Thoracic aorta (tissue), 2 donors: ENCODE results near the gene MXRA8. TPM values are rescaled to one million over a fixed set of nuclear protein-coding genes. Genes with fewer than 3 reads are reported as not detected.

Experiments used
- ATAC-seq: fragments of 150-250 bp; one replicate; pipeline ENCODE4 v1.8.0; 2017; ENCODE audit warnings: low read depth; ENCODE audit not compliant: insufficient number of reproducible peaks, low FRiP score
- DNase-seq: peaks from one replicate; pipeline ENCODE4 v3.0.0-alpha.2; 2020; ENCODE audit warnings: low spot score
- H3K27ac ChIP-seq, 2 donors: fragments of 200-600 bp; sonication (generic); 1 replicate in 1 of 2; 2 replicates in 1 of 2; pipeline ENCODE4 v1.5.1; 2016; ENCODE audit warnings: mild to moderate bottlenecking in 2 of 2, moderate library complexity in 2 of 2
- H3K27me3 ChIP-seq: fragments of 200-600 bp; sonication (generic); replicated peaks from 2 replicates; pipeline ENCODE4 v1.6.0; 2016; ENCODE audit warnings: mild to moderate bottlenecking; ENCODE audit not compliant: insufficient read depth
- H3K36me3 ChIP-seq: fragments of 200-600 bp; sonication (generic); one replicate; pipeline ENCODE4 v1.5.1; 2016
- H3K4me1 ChIP-seq, 2 donors: fragments of 200-600 bp; sonication (generic); 1 replicate in 1 of 2; 2 replicates in 1 of 2; pipeline versions ENCODE4 v1.5.1 to v1.6.0; 2016; ENCODE audit warnings: low read depth in 2 of 2, mild to moderate bottlenecking in 1 of 2; ENCODE audit not compliant: control insufficient read depth in 1 of 2
- H3K4me3 ChIP-seq: fragments of 200-600 bp; sonication (generic); 2 replicates; pipeline ENCODE4 v1.5.1; 2016; ENCODE audit warnings: mild to moderate bottlenecking
- H3K9me3 ChIP-seq: fragments of 200-600 bp; sonication (generic); 2 replicates; pipeline ENCODE4 v1.5.1; 2016
- total RNA-seq, 2 donors: library from RNA; depleted of rRNA; stranded (reverse); fragments of >200 nt; gene quantifications; one replicate each; pipeline versions ENCODE4 v1.1.0 to v1.2.3, GENCODE V29; 2016
- TF ChIP-seq, protein P1 (sequence below): fragments of 200-600 bp; sonication (generic); IDR thresholded peaks from one replicate; pipeline ENCODE4 v1.5.1; 2019; ENCODE audit warnings: antibody characterized with exemption

Gene MXRA8
- total RNA-seq, 2 donors from 2014 or later, result 239 to 326 TPM

- TF ChIP-seq, protein P1, sequence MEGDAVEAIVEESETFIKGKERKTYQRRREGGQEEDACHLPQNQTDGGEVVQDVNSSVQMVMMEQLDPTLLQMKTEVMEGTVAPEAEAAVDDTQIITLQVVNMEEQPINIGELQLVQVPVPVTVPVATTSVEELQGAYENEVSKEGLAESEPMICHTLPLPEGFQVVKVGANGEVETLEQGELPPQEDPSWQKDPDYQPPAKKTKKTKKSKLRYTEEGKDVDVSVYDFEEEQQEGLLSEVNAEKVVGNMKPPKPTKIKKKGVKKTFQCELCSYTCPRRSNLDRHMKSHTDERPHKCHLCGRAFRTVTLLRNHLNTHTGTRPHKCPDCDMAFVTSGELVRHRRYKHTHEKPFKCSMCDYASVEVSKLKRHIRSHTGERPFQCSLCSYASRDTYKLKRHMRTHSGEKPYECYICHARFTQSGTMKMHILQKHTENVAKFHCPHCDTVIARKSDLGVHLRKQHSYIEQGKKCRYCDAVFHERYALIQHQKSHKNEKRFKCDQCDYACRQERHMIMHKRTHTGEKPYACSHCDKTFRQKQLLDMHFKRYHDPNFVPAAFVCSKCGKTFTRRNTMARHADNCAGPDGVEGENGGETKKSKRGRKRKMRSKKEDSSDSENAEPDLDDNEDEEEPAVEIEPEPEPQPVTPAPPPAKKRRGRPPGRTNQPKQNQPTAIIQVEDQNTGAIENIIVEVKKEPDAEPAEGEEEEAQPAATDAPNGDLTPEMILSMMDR, result no peak
- peak overlapping the region; percentile 79 for H3K4me3 ChIP-seq
- no peak for ATAC-seq
- peaks cover 28 to 54% of the 10 kb centered on the region in 2 donors for H3K4me1 ChIP-seq
- H3K27me3 ChIP-seq, result no peaks in the 10 kb centered on the region
- no peaks in the 10 kb centered on the region for H3K9me3 ChIP-seq
- no peaks in the 10 kb centered on the region for H3K36me3 ChIP-seq
- H3K27ac ChIP-seq, result peak overlapping the region in 1 of 2 donors; percentile 20
- no peak for DNase-seq
Observed at GRCh38 chr1:1347026-1347595, 11.2 kb downstream of the MXRA8 start.

- ATAC-seq (no peak), DNase-seq (no peak)
- no peak overlapping the region for H3K4me3 ChIP-seq
- TF ChIP-seq, protein P1, result no peak
- peaks cover 24 to 48% of the 10 kb centered on the region in 2 donors for H3K4me1 ChIP-seq
- H3K9me3 ChIP-seq, result no peaks in the 10 kb centered on the region
- H3K27ac ChIP-seq, result no peak overlapping the region
- no peaks in the 10 kb centered on the region for H3K27me3 ChIP-seq
- no peaks in the 10 kb centered on the region for H3K36me3 ChIP-seq
Observed at GRCh38 chr1:1346501-1346890, 11.9 kb downstream of the MXRA8 start.

- ATAC-seq (no peak), DNase-seq (no peak)
- H3K4me3 ChIP-seq, result no peak overlapping the region
- H3K27me3 ChIP-seq, result no peaks in the 10 kb centered on the region
- H3K4me1 ChIP-seq, result peaks cover 21 to 44% of the 10 kb centered on the region in 2 donors
- no peaks in the 10 kb centered on the region for H3K36me3 ChIP-seq
- no peak overlapping the region for H3K27ac ChIP-seq
- TF ChIP-seq, protein P1, result no peak
- H3K9me3 ChIP-seq, result no peaks in the 10 kb centered on the region
Observed at GRCh38 chr1:1345860-1346500, 12.4 kb downstream of the MXRA8 start.

GRCh38 chr1:1345384-1345783 is 13.0 kb downstream of the MXRA8 start:
- Histone ChIP-seq H3K4me3 (no peak overlapping the region), H3K27me3 (no peaks in the 10 kb centered on the region), H3K9me3 (no peaks in the 10 kb centered on the region), H3K4me1 (peaks cover 21 to 44% of the 10 kb centered on the region in 2 donors), H3K36me3 (no peaks in the 10 kb centered on the region), H3K27ac (no peak overlapping the region)
- ATAC-seq (no peak), DNase-seq (no peak)
- TF ChIP-seq, protein P1, result no peak

GRCh38 chr1:1344655-1345361 is 13.5 kb downstream of the MXRA8 start:
- H3K4me3 ChIP-seq, result no peak overlapping the region
- no peaks in the 10 kb centered on the region for H3K9me3 ChIP-seq
- peaks cover 21 to 44% of the 10 kb centered on the region in 2 donors for H3K4me1 ChIP-seq
- ATAC-seq (no peak), DNase-seq (no peak)
- H3K27me3 ChIP-seq, result no peaks in the 10 kb centered on the region
- TF ChIP-seq, protein P1, result peak; percentile 28
- H3K36me3 ChIP-seq, result peaks cover 5% of the 10 kb centered on the region
- no peak overlapping the region for H3K27ac ChIP-seq
